Gastroesophageal sphincter (tissue), 4 donors: Measurements from ENCODE around the gene PRR23E. TPM values are rescaled to one million over a fixed set of nuclear protein-coding genes. Genes with fewer than 3 reads are reported as not detected.

ENCODE experiments used
- ATAC-seq: fragments of 150-250 bp; one replicate; pipeline ENCODE4 v1.9.1; 2016; ENCODE audit warnings: mild to moderate bottlenecking, moderate library complexity
- H3K27ac ChIP-seq, 4 donors: fragments of 200-600 bp; sonication (generic) in 3 of 4; 1 replicate in 3 of 4; 2 replicates in 1 of 4; pipeline ENCODE4 v1.5.1; 2016 to 2019
- H3K27me3 ChIP-seq: fragments of 200-600 bp; sonication (generic); one replicate; pipeline ENCODE4 v1.5.1; 2019
- H3K36me3 ChIP-seq, 2 donors: fragments of 200-600 bp; sonication (generic); one replicate each; pipeline ENCODE4 v1.5.1; 2019; ENCODE audit warnings: control low read depth in 1 of 2
- H3K4me1 ChIP-seq, 3 donors: fragments of 200-600 bp; sonication (generic); 1 replicate in 2 of 3; 2 replicates in 1 of 3; pipeline ENCODE4 v1.5.1; 2016 to 2019; ENCODE audit warnings: control low read depth in 2 of 3
- H3K4me3 ChIP-seq, 2 donors: fragments of 200-600 bp; sonication (generic); one replicate each; pipeline ENCODE4 v1.5.1; 2019; ENCODE audit warnings: mild to moderate bottlenecking in 1 of 2, moderate library complexity in 1 of 2
- H3K9me3 ChIP-seq, 3 donors: fragments of 200-600 bp; sonication (generic); one replicate each; pipeline ENCODE4 v1.5.1; 2017 to 2019; ENCODE audit warnings: control low read depth in 2 of 3
- CTCF ChIP-seq, 4 experiments: fragments of 200-600 bp in 2 of 4; fragments of 450-650 bp in 2 of 4; sonication (generic) in 1 of 4; IDR thresholded peaks; one replicate each; pipeline ENCODE4 v1.5.1; 2017 to 2019; ENCODE audit warnings: antibody characterized with exemption in 4 of 4, mild to moderate bottlenecking in 2 of 4, moderate library complexity in 2 of 4
- EP300 ChIP-seq: sonication (generic); formaldehyde crosslinking; IDR thresholded peaks from one replicate; pipeline ENCODE4 v1.6.1; 2017; ENCODE audit warnings: antibody characterized with exemption, mild to moderate bottlenecking
- POLR2A ChIP-seq, 2 donors: fragments of 450-650 bp; IDR thresholded peaks; one replicate each; pipeline ENCODE4 v1.6.1; 2017; ENCODE audit warnings: antibody characterized with exemption in 2 of 2, mild to moderate bottlenecking in 2 of 2, moderate library complexity in 1 of 2
- POLR2AphosphoS5 ChIP-seq: sonication (generic); formaldehyde crosslinking; IDR thresholded peaks from one replicate; pipeline ENCODE4 v1.6.1; 2017; ENCODE audit warnings: antibody characterized with exemption
- WGBS, 2 donors: methylation state at CpG; one replicate each; pipeline ENCODE4 v1.1.5; 2018; ENCODE audit warnings: low coverage in 1 of 2; 5-methylcytosine and 5-hydroxymethylcytosine counted together
- total RNA-seq, 4 donors: library from RNA; depleted of rRNA; stranded (reverse); fragments of >200 nt; gene quantifications; one replicate each; pipeline ENCODE4 v1.1.0, GENCODE V29; 2016

The PRR23E gene
- total RNA-seq, 4 donors from 2014 or later, result not detected

- no peaks in the 10 kb centered on the region for H3K36me3 ChIP-seq
- WGBS, 2 donors, result no CpG with 5 or more reads among the region's 5 CpGs
- H3K27ac ChIP-seq, result no peak overlapping the region
- no peaks in the 10 kb centered on the region for H3K9me3 ChIP-seq
- no peaks in the 10 kb centered on the region for H3K4me1 ChIP-seq
- no peak for TF ChIP-seq EP300
- TF ChIP-seq POLR2A (IDR thresholded peaks at IDR 0.05), result no peak
- TF ChIP-seq POLR2AphosphoS5, result no peak
- no peak for TF ChIP-seq CTCF (IDR thresholded peaks at IDR 0.05)
- H3K27me3 ChIP-seq, result peaks cover 37% of the 10 kb centered on the region
- no peak for ATAC-seq
- no peak overlapping the region for H3K4me3 ChIP-seq
Observed at GRCh38 chr3:127153506-127153815, 39.5 kb upstream of the PRR23E start.

GRCh38 chr3:127156338-127157050, 36.4 kb upstream of the PRR23E start:
- no peak for TF ChIP-seq CTCF (IDR thresholded peaks at IDR 0.05)
- TF ChIP-seq POLR2AphosphoS5, result no peak
- no peak for TF ChIP-seq EP300
- no peak for TF ChIP-seq POLR2A (IDR thresholded peaks at IDR 0.05)
- Histone ChIP-seq H3K4me3 (no peak overlapping the region), H3K27ac (no peak overlapping the region), H3K27me3 (peaks cover 66% of the 10 kb centered on the region), H3K9me3 (no peaks in the 10 kb centered on the region), H3K4me1 (no peaks in the 10 kb centered on the region), H3K36me3 (no peaks in the 10 kb centered on the region)
- ATAC-seq, result no peak
- WGBS, 2 donors, result 58 to 71% methylated on average over 5 to 15 of the region's 16 CpGs

GRCh38 chr3:127157171-127157828, 35.6 kb upstream of the PRR23E start:
- TF ChIP-seq CTCF (IDR thresholded peaks at IDR 0.05) (no peak), EP300 (no peak), POLR2A (IDR thresholded peaks at IDR 0.05) (no peak), POLR2AphosphoS5 (no peak)
- WGBS, 2 donors, result 50% methylated on average over 2 of the region's 14 CpGs; no CpG with 5 or more reads in 1 of the 2 donors
- Histone ChIP-seq H3K4me1 (no peaks in the 10 kb centered on the region), H3K36me3 (no peaks in the 10 kb centered on the region), H3K4me3 (no peak overlapping the region), H3K27me3 (peaks cover 67% of the 10 kb centered on the region), H3K27ac (no peak overlapping the region), H3K9me3 (no peaks in the 10 kb centered on the region)
- no peak for ATAC-seq

- Histone ChIP-seq H3K4me1 (no peaks in the 10 kb centered on the region), H3K9me3 (no peaks in the 10 kb centered on the region), H3K27ac (no peak overlapping the region), H3K36me3 (no peaks in the 10 kb centered on the region), H3K27me3 (peaks cover 64% of the 10 kb centered on the region), H3K4me3 (no peak overlapping the region)
- no peak for TF ChIP-seq POLR2AphosphoS5
- TF ChIP-seq CTCF (IDR thresholded peaks at IDR 0.05), result no peak
- no peak for TF ChIP-seq EP300
- no peak for TF ChIP-seq POLR2A (IDR thresholded peaks at IDR 0.05)
- ATAC-seq, result no peak
- 7 to 32% methylated on average over 4 to 5 of the region's 10 CpGs for WGBS, 2 donors
Observed at GRCh38 chr3:127158614-127159229, 34.2 kb upstream of the PRR23E start.

GRCh38 chr3:127159543-127159942, 33.4 kb upstream of the PRR23E start:
- no peak for TF ChIP-seq POLR2AphosphoS5
- TF ChIP-seq CTCF (IDR thresholded peaks at IDR 0.05), result no peak
- no peak for TF ChIP-seq POLR2A (IDR thresholded peaks at IDR 0.05)
- TF ChIP-seq EP300, result no peak
- 19 to 60% methylated on average over 1 to 5 of the region's 7 CpGs for WGBS, 2 donors

More at GRCh38 chr3:127159543-127159942, 33.4 kb upstream of the PRR23E start:
- no peak overlapping the region for H3K27ac ChIP-seq
- no peak for ATAC-seq
- peaks cover 69% of the 10 kb centered on the region for H3K27me3 ChIP-seq
- H3K36me3 ChIP-seq, result no peaks in the 10 kb centered on the region
- no peaks in the 10 kb centered on the region for H3K4me1 ChIP-seq
- no peaks in the 10 kb centered on the region for H3K9me3 ChIP-seq
- H3K4me3 ChIP-seq, result no peak overlapping the region
